H1 (cell line): ENCODE results near the gene SSTR1. TPM values are rescaled to one million over a fixed set of nuclear protein-coding genes. Genes with fewer than 3 reads are reported as not detected.

ENCODE experiments used
- EP300 ChIP-seq, 2 experiments: IDR thresholded peaks; 1 replicate in 1 of 2; 2 replicates in 1 of 2; pipeline ENCODE4 v1.6.1; 2011 to 2012; ENCODE audit warnings: low read depth in 2 of 2, low read length in 2 of 2, mild to moderate bottlenecking in 2 of 2, borderline replicate concordance in 1 of 2, inconsistent platforms in 1 of 2, moderate library complexity in 1 of 2
- KDM5A ChIP-seq: fragments of 200-600 bp; IDR thresholded peaks from 2 replicates; pipeline ENCODE4 v1.7.1; 2012; ENCODE audit warnings: mild to moderate bottlenecking, low read length, inconsistent platforms, mixed read lengths
- POLR2AphosphoS5 ChIP-seq: IDR thresholded peaks from 2 replicates; pipeline ENCODE4 v1.6.1; 2011; ENCODE audit warnings: low read depth, low read length
- RAD21 ChIP-seq, 2 experiments: IDR thresholded peaks in 1 of 2; conservative IDR thresholded peaks in 1 of 2; 2 replicates each; pipeline ENCODE4 v1.6.1; 2011; ENCODE audit warnings: low read depth in 2 of 2, low read length in 2 of 2, improper control_type of control experiment in 1 of 2, inconsistent platforms in 1 of 2, mild to moderate bottlenecking in 1 of 2, moderate library complexity in 1 of 2
- RNF2 ChIP-seq: fragments of 200-900, 300-1000 bp; sonication (generic); IDR thresholded peaks from 2 replicates; pipeline ENCODE4 v1.7.1; 2016; ENCODE audit warnings: borderline replicate concordance, low read depth, mild to moderate bottlenecking, antibody characterized with exemption, low read length; ENCODE audit not compliant: poor library complexity, severe bottlenecking; ENCODE audit errors: missing control alignments
- SIN3A ChIP-seq, 2 experiments: IDR thresholded peaks in 1 of 2; conservative IDR thresholded peaks in 1 of 2; 2 replicates each; pipeline ENCODE4 v1.6.1; 2011 to 2012; ENCODE audit warnings: low read length in 2 of 2, improper control_type of control experiment in 1 of 2, low read depth in 1 of 2, mild to moderate bottlenecking in 1 of 2
- SUZ12 ChIP-seq: fragments of 200-600 bp; sonication (generic); IDR thresholded peaks from 2 replicates; pipeline ENCODE4 v1.6.1; 2012; ENCODE audit warnings: mild to moderate bottlenecking, inconsistent platforms, low read length, moderate library complexity, mixed read lengths
- polyA plus RNA-seq, 7 experiments: library from polyadenylated mRNA; depleted of rRNA in 3 of 7; stranded (reverse) in 5 of 7; unstranded in 2 of 7; fragments of >200 nt in 5 of 7; fragments of 200-250 nt in 2 of 7; gene quantifications; 1 replicate in 5 of 7; 2 replicates in 1 of 7; 4 replicates in 1 of 7; pipeline versions ENCODE4 v1.2.1 to v1.2.3, GENCODE V29; 2011 to 2013; ENCODE audit warnings: missing spikeins in 2 of 7, mixed read lengths in 2 of 7
- total RNA-seq: library from RNA; stranded (reverse); fragmentation: NEBNext Ultra II Directional; extraction: Animal tissue kit (Norgen Biotek cat#: 25700); gene quantifications from 2 replicates; pipeline ENCODE4 v1.2.1, GENCODE V29; 2021
- TF ChIP-seq, protein P1 (sequence below): fragments of 300-600 bp; sonication (generic); IDR thresholded peaks from 2 replicates; pipeline ENCODE4 v1.7.1; 2012; ENCODE audit warnings: low read length, moderate library complexity, mild to moderate bottlenecking, inconsistent platforms; ENCODE audit not compliant: insufficient replicate concordance

The SSTR1 gene
- total and polyA plus RNA-seq, 2 of the 8 experiments (the other 6 are each of a cell fraction or from before 2014, with no cell fraction given) = 0.82 to 0.93 TPM

DNA sequence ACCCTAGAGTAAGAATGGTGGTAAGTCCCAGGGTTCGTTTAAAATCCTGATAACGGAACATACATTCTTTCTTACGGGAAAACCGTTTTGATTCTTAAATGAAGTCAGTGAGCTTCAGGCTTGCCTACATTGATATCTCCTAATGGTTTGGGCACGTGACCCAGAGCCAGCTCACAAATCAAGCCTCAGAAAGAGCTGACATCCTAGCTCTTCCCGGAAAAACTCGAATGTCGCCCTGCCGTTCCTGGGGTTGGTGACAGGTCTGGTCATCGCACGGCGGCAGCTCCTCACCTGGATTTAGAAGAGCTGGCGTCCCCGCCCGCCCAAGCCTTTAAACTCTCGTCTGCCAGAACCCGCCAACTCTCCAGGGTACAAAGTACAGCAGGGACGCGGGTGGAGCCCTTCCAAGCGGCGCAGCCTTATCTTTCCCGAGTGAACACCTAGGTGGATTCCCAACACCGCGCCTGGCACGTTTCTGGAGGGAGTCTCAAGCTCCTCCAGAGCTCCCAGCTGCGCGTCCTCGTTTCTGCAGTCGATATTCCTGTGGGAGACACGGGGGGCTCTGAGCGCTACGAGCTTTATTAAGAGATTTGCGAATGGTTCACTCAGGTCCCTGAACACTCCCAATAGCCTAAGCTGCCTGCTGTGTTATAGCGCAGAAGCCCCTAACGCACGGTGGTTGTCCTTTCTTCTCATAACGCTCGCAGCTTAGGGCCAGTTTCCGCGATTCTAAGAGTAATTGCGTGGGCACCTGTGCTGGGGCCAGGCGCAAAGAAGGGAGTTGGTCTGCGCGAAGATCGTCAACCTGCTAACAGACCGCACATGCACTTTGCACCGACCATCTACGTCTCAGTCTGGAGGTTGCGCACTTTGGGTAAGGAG lies at the start of gene SSTR1 (continued):
- TF ChIP-seq, protein P1, sequence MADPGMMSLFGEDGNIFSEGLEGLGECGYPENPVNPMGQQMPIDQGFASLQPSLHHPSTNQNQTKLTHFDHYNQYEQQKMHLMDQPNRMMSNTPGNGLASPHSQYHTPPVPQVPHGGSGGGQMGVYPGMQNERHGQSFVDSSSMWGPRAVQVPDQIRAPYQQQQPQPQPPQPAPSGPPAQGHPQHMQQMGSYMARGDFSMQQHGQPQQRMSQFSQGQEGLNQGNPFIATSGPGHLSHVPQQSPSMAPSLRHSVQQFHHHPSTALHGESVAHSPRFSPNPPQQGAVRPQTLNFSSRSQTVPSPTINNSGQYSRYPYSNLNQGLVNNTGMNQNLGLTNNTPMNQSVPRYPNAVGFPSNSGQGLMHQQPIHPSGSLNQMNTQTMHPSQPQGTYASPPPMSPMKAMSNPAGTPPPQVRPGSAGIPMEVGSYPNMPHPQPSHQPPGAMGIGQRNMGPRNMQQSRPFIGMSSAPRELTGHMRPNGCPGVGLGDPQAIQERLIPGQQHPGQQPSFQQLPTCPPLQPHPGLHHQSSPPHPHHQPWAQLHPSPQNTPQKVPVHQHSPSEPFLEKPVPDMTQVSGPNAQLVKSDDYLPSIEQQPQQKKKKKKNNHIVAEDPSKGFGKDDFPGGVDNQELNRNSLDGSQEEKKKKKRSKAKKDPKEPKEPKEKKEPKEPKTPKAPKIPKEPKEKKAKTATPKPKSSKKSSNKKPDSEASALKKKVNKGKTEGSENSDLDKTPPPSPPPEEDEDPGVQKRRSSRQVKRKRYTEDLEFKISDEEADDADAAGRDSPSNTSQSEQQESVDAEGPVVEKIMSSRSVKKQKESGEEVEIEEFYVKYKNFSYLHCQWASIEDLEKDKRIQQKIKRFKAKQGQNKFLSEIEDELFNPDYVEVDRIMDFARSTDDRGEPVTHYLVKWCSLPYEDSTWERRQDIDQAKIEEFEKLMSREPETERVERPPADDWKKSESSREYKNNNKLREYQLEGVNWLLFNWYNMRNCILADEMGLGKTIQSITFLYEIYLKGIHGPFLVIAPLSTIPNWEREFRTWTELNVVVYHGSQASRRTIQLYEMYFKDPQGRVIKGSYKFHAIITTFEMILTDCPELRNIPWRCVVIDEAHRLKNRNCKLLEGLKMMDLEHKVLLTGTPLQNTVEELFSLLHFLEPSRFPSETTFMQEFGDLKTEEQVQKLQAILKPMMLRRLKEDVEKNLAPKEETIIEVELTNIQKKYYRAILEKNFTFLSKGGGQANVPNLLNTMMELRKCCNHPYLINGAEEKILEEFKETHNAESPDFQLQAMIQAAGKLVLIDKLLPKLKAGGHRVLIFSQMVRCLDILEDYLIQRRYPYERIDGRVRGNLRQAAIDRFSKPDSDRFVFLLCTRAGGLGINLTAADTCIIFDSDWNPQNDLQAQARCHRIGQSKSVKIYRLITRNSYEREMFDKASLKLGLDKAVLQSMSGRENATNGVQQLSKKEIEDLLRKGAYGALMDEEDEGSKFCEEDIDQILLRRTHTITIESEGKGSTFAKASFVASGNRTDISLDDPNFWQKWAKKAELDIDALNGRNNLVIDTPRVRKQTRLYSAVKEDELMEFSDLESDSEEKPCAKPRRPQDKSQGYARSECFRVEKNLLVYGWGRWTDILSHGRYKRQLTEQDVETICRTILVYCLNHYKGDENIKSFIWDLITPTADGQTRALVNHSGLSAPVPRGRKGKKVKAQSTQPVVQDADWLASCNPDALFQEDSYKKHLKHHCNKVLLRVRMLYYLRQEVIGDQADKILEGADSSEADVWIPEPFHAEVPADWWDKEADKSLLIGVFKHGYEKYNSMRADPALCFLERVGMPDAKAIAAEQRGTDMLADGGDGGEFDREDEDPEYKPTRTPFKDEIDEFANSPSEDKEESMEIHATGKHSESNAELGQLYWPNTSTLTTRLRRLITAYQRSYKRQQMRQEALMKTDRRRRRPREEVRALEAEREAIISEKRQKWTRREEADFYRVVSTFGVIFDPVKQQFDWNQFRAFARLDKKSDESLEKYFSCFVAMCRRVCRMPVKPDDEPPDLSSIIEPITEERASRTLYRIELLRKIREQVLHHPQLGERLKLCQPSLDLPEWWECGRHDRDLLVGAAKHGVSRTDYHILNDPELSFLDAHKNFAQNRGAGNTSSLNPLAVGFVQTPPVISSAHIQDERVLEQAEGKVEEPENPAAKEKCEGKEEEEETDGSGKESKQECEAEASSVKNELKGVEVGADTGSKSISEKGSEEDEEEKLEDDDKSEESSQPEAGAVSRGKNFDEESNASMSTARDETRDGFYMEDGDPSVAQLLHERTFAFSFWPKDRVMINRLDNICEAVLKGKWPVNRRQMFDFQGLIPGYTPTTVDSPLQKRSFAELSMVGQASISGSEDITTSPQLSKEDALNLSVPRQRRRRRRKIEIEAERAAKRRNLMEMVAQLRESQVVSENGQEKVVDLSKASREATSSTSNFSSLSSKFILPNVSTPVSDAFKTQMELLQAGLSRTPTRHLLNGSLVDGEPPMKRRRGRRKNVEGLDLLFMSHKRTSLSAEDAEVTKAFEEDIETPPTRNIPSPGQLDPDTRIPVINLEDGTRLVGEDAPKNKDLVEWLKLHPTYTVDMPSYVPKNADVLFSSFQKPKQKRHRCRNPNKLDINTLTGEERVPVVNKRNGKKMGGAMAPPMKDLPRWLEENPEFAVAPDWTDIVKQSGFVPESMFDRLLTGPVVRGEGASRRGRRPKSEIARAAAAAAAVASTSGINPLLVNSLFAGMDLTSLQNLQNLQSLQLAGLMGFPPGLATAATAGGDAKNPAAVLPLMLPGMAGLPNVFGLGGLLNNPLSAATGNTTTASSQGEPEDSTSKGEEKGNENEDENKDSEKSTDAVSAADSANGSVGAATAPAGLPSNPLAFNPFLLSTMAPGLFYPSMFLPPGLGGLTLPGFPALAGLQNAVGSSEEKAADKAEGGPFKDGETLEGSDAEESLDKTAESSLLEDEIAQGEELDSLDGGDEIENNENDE = no peak
- TF ChIP-seq SIN3A (conservative IDR thresholded peaks at IDR 0.05 in 1 of 2, IDR thresholded peaks at IDR 0.05 in 1 of 2; ENCODE audit: low read depth in 1 of 2, low read length in 2 of 2) (no peak), RNF2 (peak; percentile 17), POLR2AphosphoS5 (peak; percentile 81; the same call in 1 of the 2 replicates), SUZ12 (peak; percentile 85), EP300 (IDR thresholded peaks at IDR 0.05; ENCODE audit: borderline replicate concordance in 1 of 2, low read depth in 2 of 2, low read length in 2 of 2) (no peak), RAD21 (IDR thresholded peaks at IDR 0.05 in 1 of 2, conservative IDR thresholded peaks at IDR 0.05 in 1 of 2; ENCODE audit: low read depth in 2 of 2, low read length in 2 of 2) (no peak), KDM5A (no peak)
